ENCODE measurements around the gene TSSK3. TPM values are rescaled to one million over a fixed set of nuclear protein-coding genes. Genes with fewer than 3 reads are reported as not detected.

Gene TSSK3
- total and polyA plus RNA-seq, 8 donors, result 0.43 to 0.92 TPM; not detected in 6

DNA sequence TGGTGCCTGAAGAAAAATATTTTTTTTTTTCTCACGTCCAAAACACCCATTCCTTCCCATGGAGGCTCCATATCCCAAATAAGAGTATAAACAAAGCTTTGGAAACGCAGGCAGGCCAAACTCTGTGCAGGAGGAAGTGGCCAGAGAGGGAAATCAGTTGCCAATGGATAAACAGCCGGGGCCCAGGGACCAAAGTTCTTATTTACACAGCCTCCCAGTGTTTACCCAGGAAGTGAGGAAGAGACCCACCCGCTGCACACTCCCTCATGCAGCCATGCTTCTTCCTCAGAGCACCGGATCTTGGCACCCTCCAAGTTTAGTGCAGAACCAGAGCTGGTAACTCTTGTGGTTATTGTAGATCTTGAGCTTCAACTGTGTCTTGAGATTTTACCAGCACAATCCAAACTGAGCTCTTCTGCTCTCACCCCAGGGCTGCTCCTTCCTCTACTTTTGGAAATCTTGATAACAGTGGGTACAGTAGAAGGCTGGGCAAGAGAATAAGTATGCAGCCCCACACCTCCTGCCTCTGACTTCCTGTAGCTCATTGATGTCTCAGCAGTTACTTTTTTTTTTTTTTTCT is 40.5 kb upstream of the TSSK3 start:
- intact Hi-C loops (cut with DNase I; ENCODE audit: low total_unique reads), result no loop called here
- H3K27ac ChIP-seq, result peak overlapping the region; percentile 80 to 87 (median 85)
- TF ChIP-seq, protein P1, sequence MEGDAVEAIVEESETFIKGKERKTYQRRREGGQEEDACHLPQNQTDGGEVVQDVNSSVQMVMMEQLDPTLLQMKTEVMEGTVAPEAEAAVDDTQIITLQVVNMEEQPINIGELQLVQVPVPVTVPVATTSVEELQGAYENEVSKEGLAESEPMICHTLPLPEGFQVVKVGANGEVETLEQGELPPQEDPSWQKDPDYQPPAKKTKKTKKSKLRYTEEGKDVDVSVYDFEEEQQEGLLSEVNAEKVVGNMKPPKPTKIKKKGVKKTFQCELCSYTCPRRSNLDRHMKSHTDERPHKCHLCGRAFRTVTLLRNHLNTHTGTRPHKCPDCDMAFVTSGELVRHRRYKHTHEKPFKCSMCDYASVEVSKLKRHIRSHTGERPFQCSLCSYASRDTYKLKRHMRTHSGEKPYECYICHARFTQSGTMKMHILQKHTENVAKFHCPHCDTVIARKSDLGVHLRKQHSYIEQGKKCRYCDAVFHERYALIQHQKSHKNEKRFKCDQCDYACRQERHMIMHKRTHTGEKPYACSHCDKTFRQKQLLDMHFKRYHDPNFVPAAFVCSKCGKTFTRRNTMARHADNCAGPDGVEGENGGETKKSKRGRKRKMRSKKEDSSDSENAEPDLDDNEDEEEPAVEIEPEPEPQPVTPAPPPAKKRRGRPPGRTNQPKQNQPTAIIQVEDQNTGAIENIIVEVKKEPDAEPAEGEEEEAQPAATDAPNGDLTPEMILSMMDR (IDR thresholded peaks at IDR 0.05), result no peak
- peak in 2 of 3 donors; percentile 32 to 66 for TF ChIP-seq POLR2AphosphoS5 (IDR thresholded peaks at IDR 0.05)
- no peak for TF ChIP-seq POLR2A (IDR thresholded peaks at IDR 0.05)
- H3K36me3 ChIP-seq, result peaks cover 19 to 76% (median 68%) of the 10 kb centered on the region in 4 donors
- no peaks in the 10 kb centered on the region for H3K27me3 ChIP-seq
- peak; percentile 88 to 90 for DNase-seq
- H3K4me1 ChIP-seq, result peaks cover 24 to 45% (median 35%) of the 10 kb centered on the region in 4 donors
- 7 to 20% (median 16%) methylated on average over 5 of the region's 5 CpGs for WGBS, 5 donors
- no peaks in the 10 kb centered on the region for H3K9me3 ChIP-seq
- peak overlapping the region in 1 of 4 donors; percentile 23 for H3K4me3 ChIP-seq

DNA sequence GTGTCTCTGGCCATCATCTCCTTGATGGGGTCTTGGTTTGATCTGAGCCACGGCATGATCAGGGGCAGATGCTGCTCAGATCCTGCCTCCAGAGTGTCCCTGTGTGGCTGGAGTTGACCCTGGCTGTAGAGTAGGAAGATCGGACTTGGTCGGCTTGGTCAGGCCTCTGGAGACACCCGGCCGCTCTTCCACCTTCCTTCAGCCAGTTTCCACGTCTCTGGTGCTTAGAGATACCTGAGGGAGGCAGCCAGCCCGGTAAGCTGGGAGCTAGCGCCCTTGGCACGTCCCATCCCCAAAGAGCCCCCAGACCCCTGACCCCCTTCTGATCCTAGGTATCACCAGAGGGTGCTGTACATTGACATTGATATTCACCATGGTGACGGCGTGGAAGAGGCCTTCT is 35.1 kb upstream of the TSSK3 start:
- Histone ChIP-seq H3K27ac (no peak overlapping the region), H3K4me1 (peaks cover 8 to 20% (median 13%) of the 10 kb centered on the region in 4 donors), H3K36me3 (peaks cover 47 to 96% (median 89%) of the 10 kb centered on the region in 4 donors), H3K9me3 (no peaks in the 10 kb centered on the region), H3K4me3 (no peak overlapping the region), H3K27me3 (no peaks in the 10 kb centered on the region)
- no peak for DNase-seq
- 93 to 97% (median 95%) methylated on average over 10 to 11 of the region's 11 CpGs for WGBS, 5 donors
- intact Hi-C loops (cut with DNase I; ENCODE audit: low total_unique reads), result no loop called here
- TF ChIP-seq POLR2AphosphoS5 (IDR thresholded peaks at IDR 0.05), result no peak
- no peak for TF ChIP-seq EP300 (IDR thresholded peaks at IDR 0.05)
- no peak for TF ChIP-seq POLR2A (IDR thresholded peaks at IDR 0.05)
- TF ChIP-seq, protein P1 (IDR thresholded peaks at IDR 0.05), result no peak

DNA sequence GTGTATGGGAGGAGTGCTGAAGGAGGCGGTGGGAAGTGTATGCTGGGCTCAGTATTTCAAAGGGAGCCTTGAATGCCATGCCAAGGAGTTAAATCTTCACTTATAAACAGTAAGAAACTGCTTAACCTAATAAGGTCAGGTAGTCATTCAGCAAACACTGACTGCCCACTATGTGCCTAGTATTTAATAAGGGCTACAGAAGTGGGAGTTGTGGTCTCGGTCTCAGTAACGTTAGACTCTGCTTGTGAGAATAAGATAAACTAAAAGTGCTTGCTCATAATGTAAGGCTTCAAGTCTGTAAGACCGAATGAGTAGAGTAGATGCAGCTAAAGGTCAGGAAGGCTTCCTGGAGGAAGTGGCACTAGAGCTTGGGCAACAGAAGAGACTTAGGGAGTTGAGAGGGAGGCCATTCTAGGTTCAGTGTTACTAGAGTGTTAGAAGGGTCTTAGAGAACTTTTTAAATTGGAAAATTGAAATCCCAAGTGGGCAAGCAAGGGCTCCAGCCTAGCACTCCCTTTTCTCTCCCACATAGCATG is 32.3 kb upstream of the TSSK3 start:
- no peak overlapping the region for H3K27ac ChIP-seq
- TF ChIP-seq, protein P1 (IDR thresholded peaks at IDR 0.05), result no peak
- no peak for TF ChIP-seq POLR2A (IDR thresholded peaks at IDR 0.05)
- no peak for TF ChIP-seq POLR2AphosphoS5 (IDR thresholded peaks at IDR 0.05)
- TF ChIP-seq EP300 (IDR thresholded peaks at IDR 0.05), result no peak
- WGBS, 5 donors, result 75 to 88% (median 86%) methylated on average over 4 of the region's 4 CpGs
- peaks cover 45 to 93% (median 85%) of the 10 kb centered on the region in 4 donors for H3K36me3 ChIP-seq
- DNase-seq, result no peak
- no peaks in the 10 kb centered on the region for H3K9me3 ChIP-seq
- intact Hi-C loops (cut with DNase I; ENCODE audit: low total_unique reads), result no loop called here
- H3K4me1 ChIP-seq, result peaks cover 11 to 33% (median 28%) of the 10 kb centered on the region in 4 donors
- peaks cover 0 to 3% (median 0%) of the 10 kb centered on the region in 3 donors for H3K27me3 ChIP-seq
- H3K4me3 ChIP-seq, result no peak overlapping the region

DNA sequence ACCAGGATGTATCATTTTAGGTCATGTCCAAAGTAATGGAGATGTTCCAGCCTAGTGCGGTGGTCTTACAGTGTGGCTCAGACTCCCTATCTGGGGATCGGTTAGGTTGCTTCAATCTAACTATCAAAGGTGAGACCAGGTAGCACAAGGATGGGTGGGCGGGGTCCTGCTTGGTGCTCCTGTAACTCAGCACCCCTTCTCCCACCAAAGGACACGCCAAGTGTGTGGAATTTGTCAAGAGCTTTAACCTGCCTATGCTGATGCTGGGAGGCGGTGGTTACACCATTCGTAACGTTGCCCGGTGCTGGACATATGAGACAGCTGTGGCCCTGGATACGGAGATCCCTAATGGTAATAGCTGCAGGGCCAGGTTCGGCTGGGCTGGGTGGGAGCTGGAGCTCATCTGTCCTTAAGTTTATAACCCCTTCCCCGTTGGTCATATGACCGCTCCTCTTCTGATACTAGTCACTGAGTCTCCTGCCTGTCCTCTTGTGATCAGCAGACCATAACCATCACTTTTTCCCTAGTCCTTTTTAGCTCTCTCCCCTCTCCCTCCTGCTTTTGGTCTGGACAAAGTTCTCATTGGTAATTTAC is 31.7 kb upstream of the TSSK3 start:
- H3K4me3 ChIP-seq, result no peak overlapping the region
- no peak for DNase-seq
- intact Hi-C loops (cut with DNase I; ENCODE audit: low total_unique reads), result no loop called here
- H3K4me1 ChIP-seq, result peaks cover 13 to 37% (median 32%) of the 10 kb centered on the region in 4 donors
- WGBS, 5 donors, result 85 to 93% (median 89%) methylated on average over 10 to 12 of the region's 12 CpGs
- H3K9me3 ChIP-seq, result no peaks in the 10 kb centered on the region
- no peak for TF ChIP-seq POLR2A (IDR thresholded peaks at IDR 0.05)
- no peak for TF ChIP-seq POLR2AphosphoS5 (IDR thresholded peaks at IDR 0.05)
- TF ChIP-seq, protein P1 (IDR thresholded peaks at IDR 0.05), result no peak
- TF ChIP-seq EP300 (IDR thresholded peaks at IDR 0.05), result no peak
- H3K27me3 ChIP-seq, result peaks cover 0 to 3% (median 0%) of the 10 kb centered on the region in 3 donors
- H3K36me3 ChIP-seq, result peaks cover 44 to 87% (median 79%) of the 10 kb centered on the region in 4 donors
- no peak overlapping the region for H3K27ac ChIP-seq
